IMR-90 (cell line): Measurements from ENCODE around the gene RIMS4.

ENCODE experiments used
- BHLHE40 ChIP-seq: fragments of 150-350 bp; IDR thresholded peaks from 2 replicates; pipeline ENCODE4 v1.6.1; 2016; ENCODE audit warnings: mild to moderate bottlenecking, low read depth, low read length
- CEBPB ChIP-seq: IDR thresholded peaks from 2 replicates; pipeline ENCODE4 v1.6.1; 2012; ENCODE audit warnings: low read depth, low read length, improper control_type of control experiment
- CTCF ChIP-seq: conservative IDR thresholded peaks from 2 replicates; pipeline ENCODE4 v1.5.1; 2012; ENCODE audit warnings: mild to moderate bottlenecking, low read depth, low read length, improper control_type of control experiment
- MAFK ChIP-seq: IDR thresholded peaks from 2 replicates; pipeline ENCODE4 v1.6.1; 2012; ENCODE audit warnings: low read depth, low read length, improper control_type of control experiment
- MAZ ChIP-seq: IDR thresholded peaks from 2 replicates; pipeline ENCODE4 v1.6.1; 2012; ENCODE audit warnings: low read depth, mild to moderate bottlenecking, low read length, improper control_type of control experiment, moderate library complexity, borderline replicate concordance
- MXI1 ChIP-seq: IDR thresholded peaks from 2 replicates; pipeline ENCODE4 v1.6.1; 2012; ENCODE audit warnings: low read depth, mild to moderate bottlenecking, low read length, moderate library complexity, borderline replicate concordance
- NFE2L2 ChIP-seq: fragments of 150-350 bp; IDR thresholded peaks from 2 replicates; pipeline ENCODE4 v1.6.1; 2016; ENCODE audit warnings: low read depth, mild to moderate bottlenecking, low read length
- POLR2A ChIP-seq: IDR thresholded peaks from 2 replicates; pipeline ENCODE4 v1.6.1; 2012; ENCODE audit warnings: mild to moderate bottlenecking, low read depth, low read length
- RAD21 ChIP-seq: IDR thresholded peaks from 2 replicates; pipeline ENCODE4 v1.6.1; 2012; ENCODE audit warnings: low read length, improper control_type of control experiment
- RCOR1 ChIP-seq: IDR thresholded peaks from 2 replicates; pipeline ENCODE4 v1.6.1; 2012; ENCODE audit warnings: mild to moderate bottlenecking, low read length, improper control_type of control experiment; ENCODE audit not compliant: insufficient replicate concordance
- SMC3 ChIP-seq: fragments of 150-350 bp; IDR thresholded peaks from 2 replicates; pipeline ENCODE4 v1.6.1; 2016; ENCODE audit warnings: low read depth, mild to moderate bottlenecking, antibody characterized with exemption, low read length, moderate library complexity
- TF ChIP-seq, protein P1 (sequence below): fragments of 150-350 bp; IDR thresholded peaks from 2 replicates; pipeline ENCODE4 v1.6.1; 2017; ENCODE audit warnings: mild to moderate bottlenecking, antibody characterized with exemption, low read length, low read depth
- TF ChIP-seq, protein P2 (sequence below): fragments of 150-350 bp; IDR thresholded peaks from 2 replicates; pipeline ENCODE4 v1.6.1; 2016; ENCODE audit warnings: low read depth, mild to moderate bottlenecking, low read length, moderate library complexity, borderline replicate concordance

DNA sequence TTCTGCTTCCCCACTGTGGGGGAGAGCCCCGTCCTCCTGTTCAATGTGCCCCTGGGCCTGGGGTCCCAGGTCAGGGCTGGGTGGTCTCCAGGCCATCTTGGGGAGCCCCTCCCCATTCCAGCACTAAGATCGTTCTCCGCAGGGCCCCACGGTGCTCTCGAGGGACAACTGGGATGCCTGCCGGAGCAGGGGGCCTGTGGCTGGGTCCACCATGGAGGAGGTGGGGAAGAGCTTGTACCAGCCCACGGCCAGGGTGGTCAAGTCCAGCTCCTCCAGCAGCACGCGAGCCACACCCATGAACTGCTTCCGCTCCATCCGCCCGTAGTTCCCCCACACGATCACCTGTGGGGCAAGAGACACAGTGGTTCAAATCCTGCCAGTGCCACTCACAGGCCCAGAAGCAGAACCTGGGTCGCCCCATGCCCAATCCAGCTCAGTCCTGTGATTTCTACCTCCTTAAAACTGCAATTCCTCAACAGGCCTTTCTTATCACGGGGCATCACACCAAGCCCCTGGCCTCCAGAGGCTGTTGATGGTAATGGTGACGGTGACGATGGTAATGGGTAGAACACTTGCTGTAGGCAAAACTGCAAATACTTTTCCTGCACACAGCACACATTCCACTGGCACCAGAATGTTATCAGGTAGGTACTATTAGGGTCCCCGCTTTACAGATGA lies 54.2 kb downstream of the RIMS4 start:
- TF ChIP-seq BHLHE40 (no peak), CEBPB (no peak), CTCF (no peak), POLR2A (no peak), SMC3 (no peak), RCOR1 (no peak), MAFK (no peak), MAZ (no peak), MXI1 (no peak), RAD21 (no peak), NFE2L2 (no peak)
- TF ChIP-seq, protein P1, sequence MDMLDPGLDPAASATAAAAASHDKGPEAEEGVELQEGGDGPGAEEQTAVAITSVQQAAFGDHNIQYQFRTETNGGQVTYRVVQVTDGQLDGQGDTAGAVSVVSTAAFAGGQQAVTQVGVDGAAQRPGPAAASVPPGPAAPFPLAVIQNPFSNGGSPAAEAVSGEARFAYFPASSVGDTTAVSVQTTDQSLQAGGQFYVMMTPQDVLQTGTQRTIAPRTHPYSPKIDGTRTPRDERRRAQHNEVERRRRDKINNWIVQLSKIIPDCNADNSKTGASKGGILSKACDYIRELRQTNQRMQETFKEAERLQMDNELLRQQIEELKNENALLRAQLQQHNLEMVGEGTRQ, result no peak
- TF ChIP-seq, protein P2, sequence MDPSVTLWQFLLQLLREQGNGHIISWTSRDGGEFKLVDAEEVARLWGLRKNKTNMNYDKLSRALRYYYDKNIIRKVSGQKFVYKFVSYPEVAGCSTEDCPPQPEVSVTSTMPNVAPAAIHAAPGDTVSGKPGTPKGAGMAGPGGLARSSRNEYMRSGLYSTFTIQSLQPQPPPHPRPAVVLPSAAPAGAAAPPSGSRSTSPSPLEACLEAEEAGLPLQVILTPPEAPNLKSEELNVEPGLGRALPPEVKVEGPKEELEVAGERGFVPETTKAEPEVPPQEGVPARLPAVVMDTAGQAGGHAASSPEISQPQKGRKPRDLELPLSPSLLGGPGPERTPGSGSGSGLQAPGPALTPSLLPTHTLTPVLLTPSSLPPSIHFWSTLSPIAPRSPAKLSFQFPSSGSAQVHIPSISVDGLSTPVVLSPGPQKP, result no peak
